ENCODE data around the gene MANSC1. TPM values are rescaled to one million over a fixed set of nuclear protein-coding genes. Genes with fewer than 3 reads are reported as not detected.

MANSC1 gene
- total RNA-seq, 5 donors from 2014 or later (not counting 1 experiment from before 2014, with no cell fraction given): 0.16 to 1.6 (median 0.96) TPM

Other genes starting within 250 kb of the MANSC1 start
- 1 to 10 TPM; 4.9 to 8.7 (median 6.3) TPM for gene LRP6, start 83.2 kb downstream of the MANSC1 start, total RNA-seq
- 10 to 100 TPM; 18.0 to 34.0 (median 25.5) TPM for gene BORCS5, start 6.8 kb upstream of the MANSC1 start, total RNA-seq
- 10 to 100 TPM; 44.6 to 72.3 (median 61.0) TPM for gene DUSP16, start 212.6 kb upstream of the MANSC1 start, total RNA-seq

Measured in T-cell (primary cell).